Lower lobe of right lung (tissue), 2 donors: ENCODE results near the gene RAB18. TPM values are rescaled to one million over a fixed set of nuclear protein-coding genes. Genes with fewer than 3 reads are reported as not detected.

Experiments used
- ATAC-seq, 2 donors: fragments of 200-7000 bp; cut with Tn5 transposase; one replicate each; pipeline ENCODE4 v1.9.1; 2020 to 2022; ENCODE audit warnings: mild to moderate bottlenecking in 2 of 2, moderate library complexity in 2 of 2
- DNase-seq: peaks from one replicate; pipeline ENCODE4 v3.0.0-alpha.2; 2020
- H3K27ac ChIP-seq: fragments of 200-600 bp; one replicate; pipeline ENCODE4 v1.8.0; 2022
- H3K27me3 ChIP-seq: fragments of 200-600 bp; one replicate; pipeline ENCODE4 v1.8.0; 2022; ENCODE audit warnings: low read depth
- H3K36me3 ChIP-seq: fragments of 200-600 bp; one replicate; pipeline ENCODE4 v1.8.0; 2022; ENCODE audit warnings: mild to moderate bottlenecking
- H3K4me1 ChIP-seq: fragments of 200-600 bp; one replicate; pipeline ENCODE4 v1.8.0; 2022
- H3K4me3 ChIP-seq: fragments of 200-600 bp; one replicate; pipeline ENCODE4 v1.8.0; 2022; ENCODE audit warnings: mild to moderate bottlenecking
- H3K9me3 ChIP-seq: fragments of 200-600 bp; one replicate; pipeline ENCODE4 v1.8.0; 2022
- intact Hi-C: fragments of 100-400 bp; cut with DNase I; formaldehyde crosslinking; loops from one replicate; pipeline ENCODE4 v1.11.0; 2022
- total RNA-seq: library from RNA; stranded (reverse); fragmentation: NEBNext Ultra II Directional; extraction: Animal tissue kit (Norgen Biotek cat#: 25700); gene quantifications from one replicate; pipeline ENCODE4 v1.2.1, GENCODE V29; 2021
- TF ChIP-seq, protein P1 (sequence below): fragments of 200-600 bp; IDR thresholded peaks from one replicate; pipeline ENCODE4 v1.8.0; 2022; ENCODE audit warnings: antibody characterized with exemption, mild to moderate bottlenecking
- donor health status: DM: no; HTN: yes; CAD: no; lungs with severe emphysema.

RAB18 gene
- total RNA-seq, 1 donor from 2014 or later, result 97.2 TPM

DNA sequence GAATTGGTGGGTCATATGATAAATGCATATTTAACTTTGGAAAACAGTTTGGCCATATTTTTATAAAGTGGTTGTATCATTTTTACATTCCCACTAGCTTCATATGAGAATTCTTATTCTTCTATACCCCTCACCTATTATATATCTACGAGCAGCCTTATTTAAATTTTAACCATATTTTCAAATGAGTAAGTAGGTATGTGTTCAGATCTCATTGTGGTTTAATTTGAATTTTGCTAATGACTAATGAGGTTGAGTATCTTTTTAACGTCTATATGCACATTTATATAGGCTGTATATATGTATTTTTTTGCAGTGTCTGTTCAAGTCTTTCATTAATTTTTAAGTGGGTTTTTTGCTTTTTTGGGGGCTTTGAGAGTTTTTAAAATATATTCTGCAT lies 14.2 kb downstream of the RAB18 start:
- peaks cover 14% of the 10 kb centered on the region for H3K36me3 ChIP-seq
- H3K27ac ChIP-seq, result no peak overlapping the region
- no peaks in the 10 kb centered on the region for H3K27me3 ChIP-seq
- intact Hi-C loops, result no loop called here
- H3K9me3 ChIP-seq, result no peaks in the 10 kb centered on the region
- H3K4me3 ChIP-seq, result no peak overlapping the region
- no peak for ATAC-seq
- no peak for DNase-seq
- TF ChIP-seq, protein P1, sequence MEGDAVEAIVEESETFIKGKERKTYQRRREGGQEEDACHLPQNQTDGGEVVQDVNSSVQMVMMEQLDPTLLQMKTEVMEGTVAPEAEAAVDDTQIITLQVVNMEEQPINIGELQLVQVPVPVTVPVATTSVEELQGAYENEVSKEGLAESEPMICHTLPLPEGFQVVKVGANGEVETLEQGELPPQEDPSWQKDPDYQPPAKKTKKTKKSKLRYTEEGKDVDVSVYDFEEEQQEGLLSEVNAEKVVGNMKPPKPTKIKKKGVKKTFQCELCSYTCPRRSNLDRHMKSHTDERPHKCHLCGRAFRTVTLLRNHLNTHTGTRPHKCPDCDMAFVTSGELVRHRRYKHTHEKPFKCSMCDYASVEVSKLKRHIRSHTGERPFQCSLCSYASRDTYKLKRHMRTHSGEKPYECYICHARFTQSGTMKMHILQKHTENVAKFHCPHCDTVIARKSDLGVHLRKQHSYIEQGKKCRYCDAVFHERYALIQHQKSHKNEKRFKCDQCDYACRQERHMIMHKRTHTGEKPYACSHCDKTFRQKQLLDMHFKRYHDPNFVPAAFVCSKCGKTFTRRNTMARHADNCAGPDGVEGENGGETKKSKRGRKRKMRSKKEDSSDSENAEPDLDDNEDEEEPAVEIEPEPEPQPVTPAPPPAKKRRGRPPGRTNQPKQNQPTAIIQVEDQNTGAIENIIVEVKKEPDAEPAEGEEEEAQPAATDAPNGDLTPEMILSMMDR, result no peak
- H3K4me1 ChIP-seq, result peaks cover 7% of the 10 kb centered on the region

DNA sequence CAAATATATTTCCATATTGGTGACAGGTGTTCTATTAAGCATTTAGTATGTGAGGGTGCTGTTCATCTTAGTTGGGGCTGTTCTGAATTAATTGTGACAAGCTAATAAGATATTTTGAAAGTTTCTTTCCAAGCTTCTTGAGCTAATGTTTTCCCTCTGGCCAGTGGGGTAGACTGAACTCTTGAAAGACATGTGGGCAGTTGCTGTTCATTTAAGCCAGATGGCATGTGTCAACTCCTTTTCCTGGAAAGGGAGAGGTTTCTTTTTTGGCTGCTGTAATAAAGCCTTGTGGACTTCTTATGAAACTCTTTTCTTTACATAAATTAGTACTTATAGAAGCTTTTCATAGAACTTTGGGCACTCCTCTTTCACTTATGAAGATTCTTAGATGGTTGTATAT lies 21.7 kb downstream of the RAB18 start:
- intact Hi-C loops, result no loop called here
- H3K4me1 ChIP-seq, result peaks cover 22% of the 10 kb centered on the region

DNA sequence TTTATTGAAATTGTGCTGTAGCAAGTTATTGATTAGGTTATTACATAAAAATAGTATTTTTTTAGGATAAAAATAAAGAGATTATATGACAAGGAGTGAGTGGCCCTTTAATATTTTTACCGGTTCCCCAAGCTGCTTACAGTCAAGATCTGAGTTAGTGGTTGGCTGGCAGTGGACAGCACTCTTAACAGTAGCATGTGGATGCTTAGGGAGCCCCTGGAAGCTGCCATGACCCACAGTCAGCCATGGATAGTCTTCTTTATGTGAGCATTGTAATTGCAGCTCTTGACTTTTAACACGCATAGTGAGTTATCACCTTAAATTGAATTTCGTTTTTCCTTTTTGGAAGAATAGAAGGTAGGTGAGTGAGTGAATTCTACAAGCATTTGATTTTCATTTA lies 22.1 kb downstream of the RAB18 start:
- no peaks in the 10 kb centered on the region for H3K9me3 ChIP-seq
- peaks cover 3% of the 10 kb centered on the region for H3K36me3 ChIP-seq
- TF ChIP-seq, protein P1, result no peak
- intact Hi-C loops, result no loop called here
- no peak overlapping the region for H3K4me3 ChIP-seq
- no peak overlapping the region for H3K27ac ChIP-seq
- ATAC-seq, result no peak
- peaks cover 22% of the 10 kb centered on the region for H3K4me1 ChIP-seq
- no peak for DNase-seq
- no peaks in the 10 kb centered on the region for H3K27me3 ChIP-seq

More for the DNA sequence above, 21.7 kb downstream of the RAB18 start:
- peak in 1 of 2 donors; percentile 74 for ATAC-seq
- Histone ChIP-seq H3K36me3 (peaks cover 3% of the 10 kb centered on the region), H3K9me3 (no peaks in the 10 kb centered on the region), H3K4me3 (no peak overlapping the region), H3K27ac (no peak overlapping the region), H3K27me3 (no peaks in the 10 kb centered on the region)
- DNase-seq, result no peak
- TF ChIP-seq, protein P1, result no peak

DNA sequence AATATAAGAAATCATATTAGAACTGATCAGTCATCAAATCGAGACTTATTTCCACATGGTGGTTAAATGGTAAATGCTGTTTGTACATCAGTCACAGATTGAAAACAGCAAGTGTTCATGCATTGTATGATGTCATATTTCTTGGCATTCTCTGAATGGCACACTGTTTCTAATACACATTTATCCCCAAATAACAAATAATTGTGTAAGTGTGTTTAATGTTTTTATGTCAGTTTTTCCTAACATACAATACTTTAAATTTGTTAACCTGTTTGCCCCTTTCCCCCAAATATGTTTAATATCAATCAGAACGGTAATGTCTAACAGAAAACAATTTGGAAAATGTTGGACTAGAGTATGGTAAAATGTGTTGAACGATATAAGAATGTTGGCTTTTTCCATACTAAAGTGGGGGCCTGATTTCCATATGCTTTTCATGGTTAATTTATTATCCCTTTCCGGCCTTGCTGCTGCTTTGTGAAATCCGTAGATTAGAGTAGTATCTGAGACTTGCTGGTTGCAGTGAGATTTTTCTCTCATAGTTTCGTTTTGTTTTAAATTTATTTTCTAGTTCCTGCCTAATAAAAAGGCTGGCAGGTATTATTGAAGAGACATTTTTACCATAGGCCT lies 23.7 kb downstream of the RAB18 start:
- H3K4me3 ChIP-seq, result no peak overlapping the region
- no peaks in the 10 kb centered on the region for H3K27me3 ChIP-seq
- ATAC-seq, result no peak
- H3K36me3 ChIP-seq, result peaks cover 3% of the 10 kb centered on the region
- no peak overlapping the region for H3K27ac ChIP-seq
- no peak for DNase-seq
- H3K4me1 ChIP-seq, result peaks cover 22% of the 10 kb centered on the region
- no peaks in the 10 kb centered on the region for H3K9me3 ChIP-seq
- TF ChIP-seq, protein P1, result no peak
- intact Hi-C loops, result no loop called here

DNA sequence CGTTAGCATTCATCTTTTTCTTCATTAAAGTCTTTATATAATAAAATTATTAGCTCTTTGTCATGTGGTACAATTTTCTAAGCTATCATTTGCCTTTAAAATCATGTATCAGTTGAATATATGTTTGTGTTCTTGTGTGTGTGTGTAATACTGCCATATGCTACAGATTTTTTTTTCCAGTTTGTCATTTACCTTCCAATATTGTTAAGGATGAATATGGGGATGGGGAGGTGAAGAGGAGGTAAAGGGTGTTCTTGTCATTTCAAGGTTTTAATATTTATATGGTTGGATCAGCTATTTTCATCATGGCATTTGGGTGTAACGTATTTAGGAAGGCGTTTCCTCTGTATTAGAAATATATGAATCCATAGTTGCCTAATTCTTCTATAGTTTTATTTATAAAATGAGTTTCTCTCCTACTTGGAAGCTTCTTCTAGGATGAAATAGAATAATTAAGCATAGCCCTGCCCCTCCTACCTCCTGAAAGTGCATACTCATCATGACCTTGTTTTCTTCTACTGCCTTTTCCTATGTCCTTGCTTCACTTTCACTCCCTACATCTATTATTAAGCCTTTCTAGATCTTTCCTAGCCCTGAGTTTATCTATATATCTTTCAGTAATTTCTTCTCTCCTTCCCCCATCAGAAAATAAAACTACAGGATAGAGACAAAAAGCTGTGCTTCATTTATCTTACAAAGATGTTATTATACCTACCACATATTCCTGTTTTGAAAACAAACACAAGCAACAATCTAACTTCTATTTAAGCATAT lies 25.1 kb downstream of the RAB18 start:
- intact Hi-C loops, result no loop called here
- H3K4me1 ChIP-seq, result peaks cover 22% of the 10 kb centered on the region
- no peak overlapping the region for H3K4me3 ChIP-seq
- no peak overlapping the region for H3K27ac ChIP-seq
- ATAC-seq (no peak), DNase-seq (no peak)
- peaks cover 13% of the 10 kb centered on the region for H3K36me3 ChIP-seq
- no peaks in the 10 kb centered on the region for H3K9me3 ChIP-seq
- no peaks in the 10 kb centered on the region for H3K27me3 ChIP-seq
- TF ChIP-seq, protein P1, result no peak
